HepG2 (cell line): ENCODE data around the gene POLE4. TPM values are rescaled to one million over a fixed set of nuclear protein-coding genes. Genes with fewer than 3 reads are reported as not detected.
A peak's percentile ranks its signal among the peaks of the same experiment; 100 is the strongest.

Experiments
- ATAC-seq: fragments of 200-7000 bp; cut with Tn5 transposase; 3 replicates; pipeline ENCODE4 v1.9.1; 2020; ENCODE audit warnings: mild to moderate bottlenecking, moderate library complexity
- BruUV-seq: library from RNA; stranded (reverse); fragments of 400-500 nt; replicated peaks from 2 replicates; lab custom pipeline; 2021; lab: Mats Ljungman, UMichigan
- CTCF ChIA-PET: fragments of 300-600 bp; formaldehyde crosslinking; extraction: SDS; loops from one replicate; lab custom pipeline; 2021; ENCODE audit warnings: low total read pairs, inconsistent platforms, low intra/inter-chr PET ratio; lab: Yijun Ruan, JAX
- POLR2A ChIA-PET: fragments of 350-600 bp; sonication (Branson Sonifier 250); formaldehyde crosslinking; loops from one replicate; lab custom pipeline; 2020; ENCODE audit warnings: antibody characterized with exemption, inconsistent platforms; lab: Yijun Ruan, JAX
- DNase-seq: peaks from one replicate; pipeline ENCODE4 v3.0.0-alpha.2; 2015; ENCODE audit warnings: low spot score
- FAIRE-seq: peaks from 3 replicates; lab custom pipeline; 2011; peaks lifted over from hg19 to GRCh38; lab: Jason Lieb, UNC
- H2AFZ ChIP-seq: one replicate; pipeline ENCODE4 v1.6.1; 2011; ENCODE audit warnings: low read length, inconsistent platforms
- H3K27ac ChIP-seq: fragments of 300-600 bp; 3 replicates; pipeline ENCODE4 v1.8.0; 2011; ENCODE audit warnings: mixed run types, mild to moderate bottlenecking, mixed read lengths, low read length, inconsistent platforms; ENCODE audit not compliant: insufficient read depth; ENCODE audit errors: extremely low read length
- H3K27me3 ChIP-seq, 2 experiments: fragments of 200-600 bp in 1 of 2; 2 replicates in 1 of 2; 3 replicates in 1 of 2; pipeline versions ENCODE4 v1.6.0 to v1.8.0; 2011; ENCODE audit warnings: low read length in 2 of 2, mild to moderate bottlenecking in 2 of 2, moderate library complexity in 2 of 2, inconsistent platforms in 1 of 2; ENCODE audit not compliant: insufficient read depth in 2 of 2, control insufficient read depth in 1 of 2
- H3K36me3 ChIP-seq, 2 experiments: fragments of 200-600 bp in 1 of 2; replicated peaks in 1 of 2; 2 replicates in 1 of 2; 3 replicates in 1 of 2; pipeline versions ENCODE4 v1.5.1 to v1.8.0; 2011; ENCODE audit warnings: low read length in 2 of 2, inconsistent platforms in 1 of 2; ENCODE audit not compliant: insufficient read depth in 2 of 2, control insufficient read depth in 1 of 2
- H3K4me1 ChIP-seq: 2 replicates; pipeline ENCODE4 v1.5.1; 2012; ENCODE audit warnings: low read length, inconsistent platforms; ENCODE audit not compliant: insufficient read depth
- H3K4me2 ChIP-seq: 2 replicates; pipeline ENCODE4 v1.6.0; 2011; ENCODE audit warnings: low read depth, low read length, inconsistent platforms
- H3K4me3 ChIP-seq, 3 experiments: fragments of 200-600 bp in 1 of 3; sonication (generic), shearing (Covaris generic) in 1 of 3; replicated peaks in 1 of 3; 2 replicates each; pipeline ENCODE4 v1.5.1; 2011 to 2016; ENCODE audit warnings: low read length in 3 of 3, inconsistent platforms in 2 of 3, low read depth in 2 of 3, mild to moderate bottlenecking in 2 of 3, control low read depth in 1 of 3, mixed read lengths in 1 of 3; ENCODE audit not compliant: insufficient read depth in 1 of 3
- H3K79me2 ChIP-seq: one replicate; pipeline ENCODE4 v1.6.1; 2011; ENCODE audit warnings: low read length, inconsistent platforms; ENCODE audit not compliant: insufficient read depth
- H3K9ac ChIP-seq: 2 replicates; pipeline ENCODE4 v1.6.0; 2011; ENCODE audit warnings: mild to moderate bottlenecking, low read depth, low read length, inconsistent platforms; ENCODE audit not compliant: insufficient read depth
- H3K9me3 ChIP-seq: 2 replicates; pipeline ENCODE4 v1.5.1; 2012; ENCODE audit warnings: mild to moderate bottlenecking, low read length
- H4K20me1 ChIP-seq: 2 replicates; pipeline ENCODE4 v1.6.0; 2011; ENCODE audit warnings: inconsistent platforms, mild to moderate bottlenecking, low read length, moderate library complexity; ENCODE audit not compliant: insufficient read depth
- SOX6 ChIP-seq, 2 experiments: fragments of 450-650 bp in 1 of 2; sonication (generic) in 1 of 2; formaldehyde crosslinking in 1 of 2; IDR thresholded peaks; 2 replicates each; pipeline versions ENCODE4 v1.4.0 to v1.6.1; 2017 to 2020; ENCODE audit warnings: antibody characterized with exemption in 1 of 2, mild to moderate bottlenecking in 1 of 2, missing genetic modification reagents in 1 of 2
- ZNF317 ChIP-seq: sonication (generic); formaldehyde crosslinking; IDR thresholded peaks from 2 replicates; pipeline ENCODE4 v1.5.0; 2020; ENCODE audit warnings: mild to moderate bottlenecking, missing genetic modification reagents
- ZNF619 ChIP-seq: sonication (generic); formaldehyde crosslinking; IDR thresholded peaks from 2 replicates; pipeline ENCODE4 v1.4.0; 2020; ENCODE audit warnings: mild to moderate bottlenecking, missing genetic modification reagents
- WGBS: methylation state at CpG from one replicate; pipeline ENCODE4 v1.1.6; 2017; ENCODE audit warnings: low lambda C conversion rate; 5-methylcytosine and 5-hydroxymethylcytosine counted together
- in situ Hi-C: cut with HindIII; loops from 2 replicates; pipeline ENCODE4 v1.10.0; 2017; ENCODE audit warnings: low pct_unique_long_range_greater_than_20kb; ENCODE audit not compliant: extremely low pct_ligation_motif_present
- intact Hi-C: fragments of 100-400 bp; cut with micrococcal nuclease; formaldehyde crosslinking; loops from one replicate; pipeline ENCODE4 v1.10.0; 2022; ENCODE audit not compliant: unreplicated experiment
- polyA plus RNA-seq, 8 experiments: library from polyadenylated mRNA; depleted of rRNA in 3 of 8; stranded (reverse) in 7 of 8; unstranded in 1 of 8; fragments of >200 nt; fragmentation: Illumina TruSeq in 4 of 8; extraction: Trizol in 4 of 8; gene quantifications; 2 replicates each; pipeline versions ENCODE4 v1.2.1 to v1.2.3, GENCODE V29; 2011 to 2016; ENCODE audit warnings: low read depth in 4 of 8, missing spikeins in 1 of 8, mixed read lengths in 1 of 8; ENCODE audit not compliant: insufficient read depth in 1 of 8
- total RNA-seq, 5 experiments: library from RNA; depleted of rRNA; stranded (reverse); fragments of >200 nt; fragmentation: Illumina TruSeq; extraction: Trizol; gene quantifications; 2 replicates each; pipeline ENCODE4 v1.2.3, GENCODE V29; 2016; ENCODE audit warnings: low read depth in 1 of 5
- TF ChIP-seq, protein P1 (sequence below): IDR thresholded peaks from 2 replicates; pipeline ENCODE4 v1.6.1; 2016; ENCODE audit warnings: low read depth
- TF ChIP-seq, protein P2 (sequence below): sonication (generic); formaldehyde crosslinking; IDR thresholded peaks from 2 replicates; pipeline ENCODE4 v1.9.0; 2021; ENCODE audit warnings: mild to moderate bottlenecking, missing genetic modification reagents
- TF ChIP-seq, protein P3 (sequence below): sonication (generic); formaldehyde crosslinking; IDR thresholded peaks from 2 replicates; pipeline ENCODE4 v1.4.0; 2020; ENCODE audit warnings: mild to moderate bottlenecking, missing genetic modification reagents
- TF ChIP-seq, protein P4 (sequence below): sonication (generic); formaldehyde crosslinking; conservative IDR thresholded peaks from 2 replicates; pipeline ENCODE4 v1.8.1; 2023; ENCODE audit warnings: missing genetic modification reagents

Gene POLE4
- total and polyA plus RNA-seq, 2 of the 13 experiments (the other 11 are each of a cell fraction or from before 2014, with no cell fraction given) = 106 to 116 TPM

DNA sequence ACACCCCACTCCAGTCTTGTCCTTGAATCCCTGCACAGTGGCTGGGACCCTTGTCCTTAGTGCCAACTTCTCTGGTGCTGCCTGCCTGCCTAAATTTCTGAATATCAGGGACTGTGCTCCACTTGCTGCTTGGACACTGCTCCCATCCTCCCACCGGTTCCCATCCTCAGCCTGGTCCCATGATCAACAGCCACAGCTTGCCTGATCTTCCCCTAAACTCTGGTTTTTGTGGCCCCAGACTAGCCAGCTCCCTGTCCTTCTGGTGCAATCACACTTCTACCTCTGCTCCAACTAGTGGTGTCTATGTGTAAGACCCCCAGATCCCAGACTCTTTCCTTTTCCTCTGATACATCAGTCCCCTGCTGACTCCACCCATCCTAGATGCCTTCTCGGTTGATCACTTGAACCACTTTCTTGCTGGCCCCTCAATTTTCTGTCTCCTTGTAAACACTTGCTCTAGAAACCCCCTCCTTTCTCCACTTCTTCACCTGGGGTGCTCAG lies 37.2 kb upstream of the POLE4 start:
- Histone ChIP-seq H3K4me1 (peaks cover 91% of the 10 kb centered on the region), H3K9me3 (no peaks in the 10 kb centered on the region), H3K27me3 (no peaks in the 10 kb centered on the region), H4K20me1 (no peaks in the 10 kb centered on the region), H3K4me2 (no peak overlapping the region; the same call in 1 of the 2 replicates), H3K9ac (no peak overlapping the region), H3K79me2 (no peaks in the 10 kb centered on the region), H3K27ac (no peak overlapping the region)
- ATAC-seq (peak; percentile 11), DNase-seq (peak; percentile 20), FAIRE-seq (no peak)
- ChIA-PET CTCF (interaction anchor here (3.2 kb wide), 1 partner anchor 61 kb away, joined by 9 read pairs; no protein-coding TSS in a partner anchor), POLR2A (interaction anchor here (1.4 kb wide), 1 partner anchor 36 kb away, joined by 4 read pairs; no protein-coding TSS in a partner anchor)
- no TSS peak for BruUV-seq
- intact Hi-C loops = no loop called here
- WGBS = 88% methylated on average over 2 of the region's 2 CpGs
- TF ChIP-seq SOX6 (IDR thresholded peaks at IDR 0.05) (no peak), SOX6 (CRISPR knock-in tag; IDR thresholded peaks at IDR 0.05) (no peak), ZNF619 (CRISPR knock-in tag) (0 out of 2 replicates have a peak, but pooled peaks have one; percentile 31), ZNF317 (CRISPR knock-in tag) (peak; percentile 98)
- TF ChIP-seq, protein P1, sequence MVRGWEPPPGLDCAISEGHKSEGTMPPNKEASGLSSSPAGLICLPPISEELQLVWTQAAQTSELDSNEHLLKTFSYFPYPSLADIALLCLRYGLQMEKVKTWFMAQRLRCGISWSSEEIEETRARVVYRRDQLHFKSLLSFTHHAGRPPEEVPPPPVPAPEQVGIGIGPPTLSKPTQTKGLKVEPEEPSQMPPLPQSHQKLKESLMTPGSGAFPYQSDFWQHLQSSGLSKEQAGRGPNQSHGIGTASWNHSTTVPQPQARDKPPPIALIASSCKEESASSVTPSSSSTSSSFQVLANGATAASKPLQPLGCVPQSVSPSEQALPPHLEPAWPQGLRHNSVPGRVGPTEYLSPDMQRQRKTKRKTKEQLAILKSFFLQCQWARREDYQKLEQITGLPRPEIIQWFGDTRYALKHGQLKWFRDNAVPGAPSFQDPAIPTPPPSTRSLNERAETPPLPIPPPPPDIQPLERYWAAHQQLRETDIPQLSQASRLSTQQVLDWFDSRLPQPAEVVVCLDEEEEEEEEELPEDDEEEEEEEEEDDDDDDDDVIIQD = 0 out of 2 replicates have a peak, but pooled peaks have one; percentile 11
- TF ChIP-seq, protein P2, sequence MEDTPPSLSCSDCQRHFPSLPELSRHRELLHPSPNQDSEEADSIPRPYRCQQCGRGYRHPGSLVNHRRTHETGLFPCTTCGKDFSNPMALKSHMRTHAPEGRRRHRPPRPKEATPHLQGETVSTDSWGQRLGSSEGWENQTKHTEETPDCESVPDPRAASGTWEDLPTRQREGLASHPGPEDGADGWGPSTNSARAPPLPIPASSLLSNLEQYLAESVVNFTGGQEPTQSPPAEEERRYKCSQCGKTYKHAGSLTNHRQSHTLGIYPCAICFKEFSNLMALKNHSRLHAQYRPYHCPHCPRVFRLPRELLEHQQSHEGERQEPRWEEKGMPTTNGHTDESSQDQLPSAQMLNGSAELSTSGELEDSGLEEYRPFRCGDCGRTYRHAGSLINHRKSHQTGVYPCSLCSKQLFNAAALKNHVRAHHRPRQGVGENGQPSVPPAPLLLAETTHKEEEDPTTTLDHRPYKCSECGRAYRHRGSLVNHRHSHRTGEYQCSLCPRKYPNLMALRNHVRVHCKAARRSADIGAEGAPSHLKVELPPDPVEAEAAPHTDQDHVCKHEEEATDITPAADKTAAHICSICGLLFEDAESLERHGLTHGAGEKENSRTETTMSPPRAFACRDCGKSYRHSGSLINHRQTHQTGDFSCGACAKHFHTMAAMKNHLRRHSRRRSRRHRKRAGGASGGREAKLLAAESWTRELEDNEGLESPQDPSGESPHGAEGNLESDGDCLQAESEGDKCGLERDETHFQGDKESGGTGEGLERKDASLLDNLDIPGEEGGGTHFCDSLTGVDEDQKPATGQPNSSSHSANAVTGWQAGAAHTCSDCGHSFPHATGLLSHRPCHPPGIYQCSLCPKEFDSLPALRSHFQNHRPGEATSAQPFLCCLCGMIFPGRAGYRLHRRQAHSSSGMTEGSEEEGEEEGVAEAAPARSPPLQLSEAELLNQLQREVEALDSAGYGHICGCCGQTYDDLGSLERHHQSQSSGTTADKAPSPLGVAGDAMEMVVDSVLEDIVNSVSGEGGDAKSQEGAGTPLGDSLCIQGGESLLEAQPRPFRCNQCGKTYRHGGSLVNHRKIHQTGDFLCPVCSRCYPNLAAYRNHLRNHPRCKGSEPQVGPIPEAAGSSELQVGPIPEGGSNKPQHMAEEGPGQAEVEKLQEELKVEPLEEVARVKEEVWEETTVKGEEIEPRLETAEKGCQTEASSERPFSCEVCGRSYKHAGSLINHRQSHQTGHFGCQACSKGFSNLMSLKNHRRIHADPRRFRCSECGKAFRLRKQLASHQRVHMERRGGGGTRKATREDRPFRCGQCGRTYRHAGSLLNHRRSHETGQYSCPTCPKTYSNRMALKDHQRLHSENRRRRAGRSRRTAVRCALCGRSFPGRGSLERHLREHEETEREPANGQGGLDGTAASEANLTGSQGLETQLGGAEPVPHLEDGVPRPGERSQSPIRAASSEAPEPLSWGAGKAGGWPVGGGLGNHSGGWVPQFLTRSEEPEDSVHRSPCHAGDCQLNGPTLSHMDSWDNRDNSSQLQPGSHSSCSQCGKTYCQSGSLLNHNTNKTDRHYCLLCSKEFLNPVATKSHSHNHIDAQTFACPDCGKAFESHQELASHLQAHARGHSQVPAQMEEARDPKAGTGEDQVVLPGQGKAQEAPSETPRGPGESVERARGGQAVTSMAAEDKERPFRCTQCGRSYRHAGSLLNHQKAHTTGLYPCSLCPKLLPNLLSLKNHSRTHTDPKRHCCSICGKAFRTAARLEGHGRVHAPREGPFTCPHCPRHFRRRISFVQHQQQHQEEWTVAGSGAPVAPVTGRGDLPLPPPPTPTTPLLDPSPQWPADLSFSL = 0 out of 2 replicates have a peak, but pooled peaks have one; percentile 11
- TF ChIP-seq, protein P3, sequence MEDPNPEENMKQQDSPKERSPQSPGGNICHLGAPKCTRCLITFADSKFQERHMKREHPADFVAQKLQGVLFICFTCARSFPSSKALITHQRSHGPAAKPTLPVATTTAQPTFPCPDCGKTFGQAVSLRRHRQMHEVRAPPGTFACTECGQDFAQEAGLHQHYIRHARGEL (CRISPR knock-in tag) = no peak
- TF ChIP-seq, protein P4, sequence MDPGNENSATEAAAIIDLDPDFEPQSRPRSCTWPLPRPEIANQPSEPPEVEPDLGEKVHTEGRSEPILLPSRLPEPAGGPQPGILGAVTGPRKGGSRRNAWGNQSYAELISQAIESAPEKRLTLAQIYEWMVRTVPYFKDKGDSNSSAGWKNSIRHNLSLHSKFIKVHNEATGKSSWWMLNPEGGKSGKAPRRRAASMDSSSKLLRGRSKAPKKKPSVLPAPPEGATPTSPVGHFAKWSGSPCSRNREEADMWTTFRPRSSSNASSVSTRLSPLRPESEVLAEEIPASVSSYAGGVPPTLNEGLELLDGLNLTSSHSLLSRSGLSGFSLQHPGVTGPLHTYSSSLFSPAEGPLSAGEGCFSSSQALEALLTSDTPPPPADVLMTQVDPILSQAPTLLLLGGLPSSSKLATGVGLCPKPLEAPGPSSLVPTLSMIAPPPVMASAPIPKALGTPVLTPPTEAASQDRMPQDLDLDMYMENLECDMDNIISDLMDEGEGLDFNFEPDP (CRISPR knock-in tag) = no peak
- TF ChIP-seq, all 625 proteins: peak for 4
- Histone ChIP-seq H3K36me3 (no peaks in the 10 kb centered on the region; a peak in 1 of 5 replicates), H2AFZ (no peak overlapping the region), H3K4me3 (no peak overlapping the region)
- in situ Hi-C loops = no loop called here
